Astrocyte of the cerebellum (primary cell): ENCODE measurements around the gene DSCAML1.
A peak's percentile ranks its signal among the peaks of the same experiment; 100 is the strongest.

Source experiments
- DNase-seq: peaks from one replicate; pipeline ENCODE4 v3.0.0-alpha.2; 2011; ENCODE audit warnings: low read depth
- H3K4me3 ChIP-seq: 2 replicates; pipeline ENCODE4 v1.5.1; 2011; ENCODE audit warnings: mild to moderate bottlenecking, low read depth, low read length, moderate library complexity
- CTCF ChIP-seq: IDR thresholded peaks from 2 replicates; pipeline ENCODE4 v1.5.1; 2012; ENCODE audit warnings: low read length, low read depth, moderate library complexity, mild to moderate bottlenecking; ENCODE audit errors: missing control alignments
- in situ Hi-C: cut with HindIII; loops from 2 replicates; pipeline ENCODE4 v1.10.0; 2017; ENCODE audit warnings: low sequenced_read_pairs

Gene DSCAML1

GRCh38 chr11:117830674-117831351, 33.8 kb upstream of the DSCAML1 start:
- no peak for TF ChIP-seq CTCF
- in situ Hi-C loops = no loop called here
- no peak overlapping the region for H3K4me3 ChIP-seq
- no peak for DNase-seq

- H3K4me3 ChIP-seq = no peak overlapping the region
- in situ Hi-C loops = no loop called here
- TF ChIP-seq CTCF = no peak
- no peak for DNase-seq
Measured at GRCh38 chr11:117830072-117830471, 33.1 kb upstream of the DSCAML1 start.

- in situ Hi-C loops = no loop called here
- no peak overlapping the region for H3K4me3 ChIP-seq
- no peak for DNase-seq
- no peak for TF ChIP-seq CTCF
Measured at GRCh38 chr11:117829369-117829725, 32.3 kb upstream of the DSCAML1 start.

- peak; percentile 58 for DNase-seq
- no peak overlapping the region for H3K4me3 ChIP-seq
- in situ Hi-C loops = no loop called here
- no peak for TF ChIP-seq CTCF
Measured at GRCh38 chr11:117828611-117829368, 31.8 kb upstream of the DSCAML1 start.

GRCh38 chr11:117827521-117828511, 30.8 kb upstream of the DSCAML1 start:
- in situ Hi-C loops = no loop called here
- TF ChIP-seq CTCF = no peak
- H3K4me3 ChIP-seq = no peak overlapping the region
- no peak for DNase-seq

GRCh38 chr11:117826832-117827231, 29.8 kb upstream of the DSCAML1 start:
- no peak for DNase-seq
- in situ Hi-C loops = no loop called here
- no peak for TF ChIP-seq CTCF
- no peak overlapping the region for H3K4me3 ChIP-seq
